ENCODE measurements around the gene ALPI.

Gene ALPI

DNA sequence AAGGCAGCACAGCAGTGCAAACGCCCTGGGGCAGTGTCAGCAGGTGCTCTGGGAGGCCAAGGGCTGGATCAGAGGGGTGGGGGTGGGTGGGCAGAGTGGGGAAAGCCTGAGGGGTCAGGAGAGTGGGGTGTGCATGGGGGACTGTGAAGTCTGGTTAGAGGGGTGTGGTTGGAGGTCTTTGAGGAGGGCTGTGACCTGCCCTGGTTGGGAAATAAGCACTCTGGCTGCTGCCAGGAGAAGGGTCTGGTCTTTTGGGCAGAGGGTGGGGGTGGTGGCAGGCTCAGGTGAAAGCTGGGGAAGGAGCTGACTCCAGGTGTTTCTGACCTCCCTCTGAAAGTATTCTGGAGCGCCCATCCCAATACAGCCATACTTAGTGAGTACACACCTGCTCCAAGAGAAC, 4.2 kb downstream of the ALPI start:
- no peak for DNase-seq (ENCODE audit: low read depth, low spot score)

DNA sequence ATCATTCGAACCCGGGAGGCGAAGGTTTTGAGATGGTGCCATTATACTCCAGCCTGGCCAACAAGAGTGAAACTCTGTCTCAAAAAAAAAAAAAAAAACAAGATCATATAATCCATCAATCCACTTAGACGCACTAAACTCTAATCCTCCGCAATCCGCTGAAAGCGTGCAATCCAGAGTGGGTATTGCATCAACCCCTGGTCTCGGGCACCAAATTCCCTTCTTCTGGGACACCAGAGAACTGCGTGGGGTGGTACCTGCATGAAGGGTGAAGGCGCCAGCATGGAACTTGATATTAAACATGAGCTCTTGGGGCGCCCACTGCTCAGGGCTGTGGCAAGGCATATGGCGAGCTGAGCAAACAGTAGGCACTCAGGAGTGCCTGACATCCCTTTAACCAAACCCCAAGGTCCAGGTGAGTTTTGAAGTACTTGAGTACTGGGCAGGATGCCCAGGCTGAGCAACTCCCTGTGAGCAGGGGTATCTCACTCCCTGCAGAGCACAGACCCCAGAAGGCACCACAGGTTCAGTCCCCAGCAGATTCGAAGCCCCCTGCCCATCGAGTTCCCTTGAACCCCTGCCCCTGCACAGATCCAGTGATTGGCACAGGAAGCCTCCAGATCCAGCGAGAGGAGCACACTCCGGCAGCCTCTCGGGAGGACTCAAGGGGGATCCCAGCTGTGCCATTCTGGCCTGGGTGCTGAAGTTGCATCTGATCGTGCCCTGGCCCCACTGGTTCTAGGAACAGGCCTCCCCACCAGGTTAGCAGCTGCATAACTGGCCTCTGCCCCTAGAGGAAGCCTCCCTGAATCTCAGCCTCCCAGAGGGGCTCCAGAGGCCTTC, 8.0 kb downstream of the ALPI start:
- no peak for DNase-seq (ENCODE audit: low read depth, low spot score)

DNA sequence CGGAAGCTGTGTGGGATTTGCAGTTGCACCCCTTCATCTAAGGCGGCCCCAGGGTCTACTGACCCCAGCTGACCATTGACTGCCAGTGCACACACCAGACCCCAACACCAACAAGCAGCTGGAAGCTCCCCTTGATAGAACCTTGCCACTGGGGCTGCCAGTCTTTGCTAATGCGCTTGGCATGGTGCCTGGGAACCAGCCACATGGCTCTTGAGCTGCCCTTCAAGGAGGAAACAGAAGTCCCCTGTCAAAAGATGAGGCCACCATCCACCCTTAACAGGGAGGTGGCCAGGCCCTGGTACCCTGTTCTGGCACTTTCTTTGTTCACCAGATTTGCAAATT, 8.6 kb downstream of the ALPI start:
- DNase-seq (ENCODE audit: low read depth, low spot score), result no peak

DNA sequence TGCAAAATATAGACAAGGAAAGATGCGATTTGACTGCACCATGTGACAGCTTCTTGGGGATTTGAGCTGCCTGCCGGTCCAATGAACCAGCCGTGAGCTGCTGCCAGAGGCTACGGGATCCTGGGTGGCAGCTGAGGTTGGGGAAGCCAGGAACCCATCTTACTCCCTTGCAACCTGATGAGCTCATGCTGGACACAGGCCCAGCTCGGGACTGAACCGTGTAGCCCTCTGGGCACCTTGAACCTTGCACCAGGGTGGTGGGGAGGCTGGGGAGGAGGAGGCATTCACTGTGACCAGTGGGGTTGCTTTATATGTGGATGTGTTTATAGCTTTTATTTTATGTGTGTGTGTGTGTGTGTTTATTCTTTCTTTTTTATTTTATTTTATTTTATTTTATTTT, 9.1 kb downstream of the ALPI start:
- DNase-seq (ENCODE audit: low read depth, low spot score), result no peak

DNA sequence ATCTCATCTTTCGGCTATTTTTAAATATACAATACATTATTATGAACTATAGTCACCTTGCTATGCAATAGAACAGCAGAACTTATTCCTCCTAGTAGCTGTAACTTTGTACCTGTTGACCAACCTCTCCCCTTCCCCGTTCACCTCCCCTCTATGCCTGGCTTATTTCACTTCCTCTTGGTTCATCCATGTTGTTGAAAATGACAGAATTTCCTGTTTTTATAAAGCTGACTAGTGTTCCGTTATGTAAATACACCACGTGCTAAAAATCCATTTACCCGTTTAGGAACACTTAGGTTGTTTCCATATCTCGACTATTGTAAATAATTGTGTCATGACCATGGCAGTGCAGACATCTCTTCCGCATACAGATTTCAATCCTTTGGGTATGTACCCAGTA, 10.3 kb downstream of the ALPI start:
- no peak for DNase-seq (ENCODE audit: low read depth, low spot score)

DNA sequence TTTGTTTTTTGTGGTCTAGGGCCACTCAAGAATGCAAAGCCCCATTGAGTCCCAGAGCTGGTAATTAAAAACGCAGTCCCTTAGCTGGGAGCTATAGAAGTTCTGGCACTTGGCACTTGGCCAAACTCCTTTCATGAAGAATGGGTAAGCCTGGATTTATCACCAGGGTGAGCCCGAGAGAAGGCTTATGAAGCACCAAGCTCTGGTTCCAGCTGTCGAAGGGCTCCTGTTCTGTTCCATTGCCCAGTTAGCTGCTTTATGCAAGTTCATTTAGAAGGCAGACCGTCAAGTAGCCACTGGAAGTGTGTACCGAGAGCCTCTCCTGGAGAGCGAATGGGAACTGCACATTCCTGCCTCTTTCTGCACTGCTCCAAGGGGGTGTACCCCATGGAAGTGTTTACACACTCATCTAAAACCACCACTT, 17.5 kb downstream of the ALPI start:
- no peak for DNase-seq (ENCODE audit: low read depth, low spot score)

DNA sequence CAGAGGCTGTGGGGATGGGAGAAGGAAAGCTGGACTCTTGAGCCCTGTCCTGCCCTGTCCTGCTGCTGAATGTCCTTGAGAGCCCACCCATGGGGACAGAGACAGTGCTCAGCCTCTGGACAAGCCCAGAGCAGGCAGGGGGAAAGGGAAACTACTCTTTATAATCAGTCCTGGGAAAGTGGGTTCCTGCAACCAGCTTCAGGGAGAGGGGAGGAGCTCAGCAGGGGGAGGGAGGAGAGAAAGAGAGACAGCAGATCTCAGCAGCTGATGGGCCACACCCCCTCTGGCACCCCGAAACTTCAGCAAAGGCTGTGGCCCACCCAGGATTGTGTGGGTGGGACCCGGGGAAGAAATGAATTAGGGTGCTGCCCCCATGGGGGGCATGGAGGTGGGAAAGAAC, 20.1 kb downstream of the ALPI start:
- DNase-seq (ENCODE audit: low read depth, low spot score), result no peak

DNA sequence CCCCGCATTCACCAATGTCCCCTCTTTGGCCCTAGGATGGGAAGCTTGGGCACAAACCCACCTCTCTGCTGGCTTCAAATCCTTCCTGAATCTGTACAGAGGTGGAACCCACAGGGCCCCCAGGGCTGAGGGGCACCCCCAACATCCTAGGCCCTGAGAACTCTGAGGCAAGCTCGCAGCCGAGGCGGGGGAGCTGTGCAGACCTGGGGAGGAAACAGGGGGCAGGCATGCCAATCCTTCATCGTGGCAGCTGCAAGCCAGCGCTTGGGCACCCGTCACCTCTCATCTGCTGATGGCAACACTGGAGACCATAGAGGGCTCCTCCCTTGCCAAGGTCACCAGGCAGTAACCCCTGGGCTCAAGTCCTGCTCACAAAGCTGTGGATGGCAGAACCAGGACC, 20.8 kb downstream of the ALPI start:
- DNase-seq (ENCODE audit: low read depth, low spot score), result no peak

DNA sequence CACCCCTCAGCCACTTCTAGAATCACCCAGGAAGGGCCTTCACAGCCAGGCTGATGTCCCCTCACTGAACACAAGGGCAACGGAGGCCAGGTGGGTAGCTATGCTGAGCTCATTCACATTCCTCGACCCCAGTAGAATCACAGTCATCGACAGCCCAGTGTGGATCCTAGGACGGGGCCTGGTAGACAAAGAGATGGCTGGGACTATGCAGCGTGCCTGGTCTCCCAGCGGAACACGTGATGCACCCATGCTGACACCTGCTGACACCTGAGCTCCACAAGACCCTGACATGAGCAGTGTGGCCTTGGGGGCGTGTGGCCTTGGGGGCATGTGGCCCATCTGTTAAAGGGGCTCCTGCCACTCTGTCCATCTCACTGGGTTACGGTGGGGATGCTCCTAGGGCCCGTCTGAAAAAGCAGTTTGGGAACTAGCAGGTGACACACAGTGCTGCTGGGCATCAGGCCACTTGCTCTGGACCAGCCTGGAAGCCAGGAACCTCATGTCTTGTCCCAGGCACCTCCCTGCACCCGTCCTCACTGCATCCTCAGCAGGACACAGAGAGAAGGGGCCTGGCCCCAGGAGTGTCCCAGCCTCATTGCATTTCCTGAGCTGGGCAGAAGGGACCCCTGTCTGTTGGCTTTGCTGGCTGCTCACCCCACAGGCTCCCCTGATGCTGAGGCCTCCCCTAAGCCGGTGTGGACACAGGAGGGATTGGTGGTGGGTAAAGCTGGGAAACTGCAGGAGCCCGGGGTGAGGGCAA, 22.0 kb downstream of the ALPI start:
- DNase-seq (ENCODE audit: low read depth, low spot score), result no peak

DNA sequence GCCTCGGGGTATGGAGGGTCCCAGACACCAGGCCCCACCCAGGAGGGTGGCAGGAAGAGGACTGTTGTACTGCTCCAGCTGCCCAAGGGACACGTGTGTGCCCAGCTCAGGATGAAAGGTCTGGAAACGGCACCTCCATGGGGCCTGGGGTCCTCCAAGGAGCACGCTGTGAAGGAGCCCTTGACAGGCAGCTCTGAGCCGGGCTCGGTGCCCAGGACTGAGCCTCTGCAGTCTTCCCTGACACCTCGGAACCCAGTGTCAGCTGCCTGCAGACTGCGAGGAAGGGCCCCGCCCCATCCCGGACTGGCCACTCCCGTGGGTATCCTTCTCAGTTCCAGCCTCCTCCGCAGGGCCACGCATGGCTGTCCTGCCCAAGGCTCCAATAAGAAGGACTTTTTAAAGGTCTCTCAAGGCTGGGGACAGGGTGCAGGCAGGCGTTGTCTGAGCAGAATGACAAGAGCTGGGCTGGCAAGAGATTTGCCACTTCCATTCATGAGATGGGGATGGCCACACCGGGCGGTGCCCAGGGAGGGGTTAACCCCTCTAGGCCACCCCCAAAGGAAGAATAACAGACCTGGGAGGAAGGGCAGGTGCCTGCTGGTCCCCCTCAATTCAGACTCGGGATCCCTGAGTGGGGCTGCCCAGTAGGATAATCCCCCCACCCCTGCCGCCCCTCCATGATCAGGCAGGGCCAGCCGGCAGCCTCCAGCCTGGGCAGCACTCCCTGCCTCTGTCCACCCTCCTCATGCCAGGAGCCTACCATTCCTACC, 22.8 kb downstream of the ALPI start:
- DNase-seq (ENCODE audit: low read depth, low spot score), result no peak

DNA sequence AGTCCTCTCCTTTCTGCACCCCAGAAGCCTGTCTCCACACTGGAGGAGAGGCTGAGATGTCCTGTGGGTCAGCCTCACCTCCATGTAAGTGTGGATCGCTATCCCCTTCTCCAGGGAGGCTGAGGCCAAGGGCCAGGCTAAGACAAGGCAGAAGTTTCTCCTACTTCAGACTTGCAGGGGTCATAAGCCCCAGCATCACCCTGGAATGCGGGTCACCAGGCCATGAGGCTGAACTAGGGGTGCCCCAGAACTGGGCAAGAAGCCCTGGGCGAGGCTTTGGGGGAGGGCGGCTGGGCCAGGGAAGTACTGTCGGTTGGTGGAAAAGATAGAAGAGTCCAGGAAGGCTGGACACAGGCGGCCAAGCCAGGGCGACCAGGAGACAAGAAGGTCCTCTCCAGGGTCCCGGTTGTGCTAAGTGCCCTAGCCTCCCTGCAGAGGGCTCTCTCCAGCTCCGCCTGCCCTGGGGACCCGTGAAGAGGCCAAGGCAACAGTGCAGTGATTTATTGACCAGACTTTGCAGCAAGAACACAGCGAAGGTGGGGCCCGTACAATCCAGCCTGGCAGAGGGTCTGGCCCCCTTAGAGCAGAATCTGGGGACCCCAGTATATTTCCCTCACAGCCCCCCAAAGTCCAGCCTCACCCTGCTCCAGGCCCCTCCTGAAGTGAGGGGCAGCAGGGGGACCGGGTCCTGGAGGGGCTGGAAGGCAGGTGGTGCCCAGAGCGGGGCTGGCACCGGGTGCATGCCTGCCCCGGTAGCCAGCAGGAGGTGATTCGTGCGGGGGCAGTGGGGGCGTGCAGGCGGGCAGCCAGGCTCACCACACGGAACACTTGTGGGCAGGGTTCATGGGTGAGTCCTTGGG, 23.6 kb downstream of the ALPI start:
- DNase-seq (ENCODE audit: low read depth, low spot score), result no peak

DNA sequence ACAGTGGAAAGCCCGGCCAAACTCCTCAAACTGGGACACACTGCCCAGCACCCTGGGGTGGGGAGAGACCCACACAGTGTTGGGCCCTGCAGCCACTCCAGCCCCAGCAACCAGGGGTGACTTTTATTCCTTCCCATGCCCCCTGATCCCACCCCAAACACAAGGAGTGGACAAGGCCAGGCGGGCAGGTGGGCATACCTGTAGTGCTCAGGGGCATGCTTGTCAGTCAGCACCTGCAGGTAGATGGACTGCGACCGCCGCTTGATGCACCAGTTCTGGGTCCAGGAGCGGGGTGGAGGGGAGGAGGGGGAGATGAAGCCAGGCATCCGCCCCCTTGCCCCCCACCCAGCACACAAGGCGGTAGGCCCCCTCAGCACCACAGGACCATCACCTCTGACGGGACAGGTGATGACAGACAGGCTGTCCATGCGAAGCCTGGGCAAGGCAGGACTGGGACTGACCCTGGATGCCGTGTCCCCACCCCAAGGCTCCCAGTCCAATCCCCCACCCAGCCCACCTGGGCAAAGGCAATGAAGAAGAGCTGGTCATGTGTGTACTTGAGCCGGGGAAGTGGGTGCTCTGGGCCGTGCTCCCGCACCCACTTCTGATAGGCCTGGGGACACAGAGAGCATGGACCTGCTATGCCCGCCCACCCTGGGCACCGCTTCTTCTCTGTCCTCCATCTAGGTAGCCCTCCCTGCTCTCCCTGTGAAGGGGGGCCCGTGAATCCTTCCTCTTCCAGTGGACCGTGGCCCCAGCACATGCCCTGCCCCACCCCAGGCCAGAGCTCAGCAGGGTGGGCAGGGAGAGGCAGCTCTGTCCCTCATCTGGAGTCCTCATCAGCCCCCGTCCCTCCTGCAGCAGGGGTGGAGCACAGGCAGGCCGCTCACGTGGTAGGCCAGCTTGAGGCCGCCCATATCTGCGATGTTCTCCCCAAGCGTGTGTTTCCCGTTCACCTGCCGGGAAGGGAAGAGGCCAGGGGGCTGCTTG, 24.5 kb downstream of the ALPI start:
- no peak for DNase-seq (ENCODE audit: low read depth, low spot score)

DNA sequence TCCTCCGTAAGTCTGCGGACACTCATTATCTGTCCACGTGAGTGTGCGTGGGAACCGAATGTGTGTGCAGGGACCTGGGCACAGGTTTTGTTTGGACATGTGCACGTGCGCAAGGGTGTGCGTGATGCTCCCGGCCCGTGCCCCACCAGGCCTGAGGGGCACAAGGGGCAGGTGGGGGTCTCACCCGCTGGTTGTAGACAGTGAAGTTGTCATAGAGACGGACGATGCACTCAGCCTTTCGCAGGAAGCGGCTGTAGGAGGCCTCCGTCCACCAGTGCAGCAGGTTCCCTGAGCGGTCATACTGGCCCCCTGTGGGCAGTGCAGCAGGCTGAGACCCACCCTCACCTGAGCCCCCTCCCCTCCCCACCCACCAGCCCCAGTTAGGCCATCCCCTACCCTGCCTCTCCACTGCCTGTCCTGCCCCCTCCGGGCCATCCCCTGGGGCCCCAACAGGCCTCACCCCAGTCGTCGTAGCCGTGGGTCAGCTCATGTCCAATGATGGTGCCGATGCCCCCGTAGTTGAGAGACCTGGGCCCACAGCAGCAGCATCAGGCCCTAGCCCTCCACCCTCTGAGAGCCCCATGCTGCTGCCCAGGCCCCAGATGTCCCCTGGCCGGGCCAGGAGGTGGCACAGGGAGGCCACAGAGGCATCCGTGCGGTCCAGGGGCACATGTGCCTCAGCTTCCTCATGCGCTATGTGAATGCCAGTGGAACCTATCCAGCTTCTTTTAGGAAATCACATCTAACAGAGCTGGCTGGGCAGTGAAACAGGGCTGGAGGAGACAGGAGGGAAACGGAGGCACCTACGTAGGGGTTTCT, 25.6 kb downstream of the ALPI start:
- no peak for DNase-seq (ENCODE audit: low read depth, low spot score)

DNA sequence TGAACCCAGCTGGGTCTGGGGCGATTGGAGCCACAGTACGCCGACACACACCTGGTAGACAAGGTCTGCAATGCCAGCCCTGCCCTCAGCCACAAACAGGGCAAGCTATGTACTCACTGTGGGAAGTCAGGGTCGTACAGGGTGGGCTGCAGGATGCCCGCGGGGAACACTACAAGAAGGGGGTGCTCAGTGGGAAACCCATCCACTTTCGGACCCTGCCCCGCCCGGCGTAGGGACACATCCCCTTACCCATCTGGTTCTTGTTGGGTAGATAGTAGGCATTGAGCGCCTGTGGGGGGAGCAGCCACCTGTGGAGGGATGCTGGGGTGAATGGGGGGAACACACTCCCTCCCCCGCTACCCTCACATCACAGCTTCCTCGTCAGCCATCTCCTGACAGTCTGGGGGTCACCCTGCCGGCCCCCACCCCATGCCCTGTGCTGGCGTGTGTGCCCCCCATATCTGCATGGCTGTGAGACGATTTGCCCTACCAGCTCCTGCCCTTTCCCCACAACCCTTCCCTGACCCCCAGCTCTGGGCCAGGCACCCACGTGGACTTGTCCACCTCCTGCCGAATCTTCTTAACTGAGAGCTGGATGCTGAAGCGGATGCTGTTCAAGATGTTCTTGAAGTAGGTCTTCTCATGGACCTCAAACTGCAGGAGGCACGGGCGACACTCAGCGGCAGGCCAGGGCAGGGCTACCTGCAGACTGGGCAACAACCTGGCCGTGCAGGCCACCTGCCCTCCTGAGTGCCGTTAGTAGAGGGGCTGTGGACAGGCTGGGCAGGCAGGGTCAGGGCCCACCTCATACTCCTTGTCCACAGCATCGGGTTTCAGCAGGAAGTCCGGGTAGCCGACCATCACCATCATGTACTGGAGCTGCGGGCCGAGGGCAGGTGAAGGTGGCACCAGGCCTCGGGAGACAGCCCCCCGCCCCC, 26.6 kb downstream of the ALPI start:
- DNase-seq (ENCODE audit: low read depth, low spot score), result no peak

DNA sequence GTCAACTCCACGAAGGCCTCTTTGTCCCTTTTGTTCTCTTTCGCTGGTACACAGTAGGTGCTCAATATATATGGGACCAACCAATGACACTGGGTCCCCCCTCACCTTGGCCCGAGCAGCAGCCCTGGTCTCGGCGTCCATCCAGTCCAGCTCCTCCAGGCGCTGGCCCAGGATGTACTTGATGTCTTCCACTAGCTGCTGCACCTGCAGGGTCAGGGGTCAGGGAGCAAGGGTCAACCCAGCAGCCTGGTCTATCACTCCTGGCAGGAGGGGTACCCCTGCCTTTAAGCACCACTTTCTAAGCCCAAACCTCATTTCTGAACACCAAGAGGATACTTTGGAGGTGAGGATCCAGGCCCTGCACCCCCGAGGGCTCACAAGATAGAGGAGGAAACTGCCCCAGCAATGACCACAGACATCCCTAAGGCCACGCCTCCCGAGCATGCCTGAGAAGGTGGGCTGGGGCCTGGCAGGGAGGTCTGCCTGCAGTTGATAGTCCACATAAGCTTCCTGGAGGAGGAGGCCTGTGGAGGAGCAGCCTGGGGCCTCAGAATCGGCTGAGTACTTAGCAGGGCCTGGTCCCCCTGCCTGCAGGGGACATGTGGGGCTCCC, 27.5 kb downstream of the ALPI start:
- DNase-seq (ENCODE audit: low read depth, low spot score), result no peak

DNA sequence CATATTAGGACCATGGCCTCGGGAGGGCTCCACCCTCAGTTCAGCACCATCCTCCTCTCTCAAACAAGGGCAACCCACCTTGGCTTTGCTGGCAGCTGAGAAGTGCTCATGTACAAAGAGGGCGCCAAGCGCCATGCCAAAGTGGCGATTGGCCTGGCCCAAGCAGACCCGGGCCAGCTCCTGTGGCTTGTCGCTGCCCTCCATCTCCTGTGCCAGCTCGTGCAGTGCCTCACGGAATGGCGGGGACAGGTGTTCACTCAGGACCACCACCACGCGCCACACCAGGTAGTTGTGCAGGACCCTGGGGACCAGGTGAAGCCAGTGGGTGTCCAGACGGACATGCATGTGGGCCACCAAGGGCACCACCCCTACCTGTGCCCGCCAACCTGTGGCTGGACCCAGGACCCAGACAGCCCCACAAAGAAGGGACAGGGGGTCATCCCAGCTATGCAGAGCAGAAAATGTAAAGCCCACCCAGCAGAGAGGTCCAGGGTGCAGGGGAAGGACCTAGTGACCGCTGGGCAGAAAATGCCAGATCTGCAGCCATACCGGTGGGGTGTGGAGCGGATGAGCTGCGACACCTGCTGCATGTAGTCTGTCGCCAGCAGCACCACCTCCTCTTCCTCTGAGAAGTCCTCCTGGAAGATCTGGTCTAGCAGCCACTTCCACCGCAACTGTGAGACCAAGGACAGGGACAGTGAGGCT, 28.1 kb downstream of the ALPI start:
- DNase-seq (ENCODE audit: low read depth, low spot score), result no peak

DNA sequence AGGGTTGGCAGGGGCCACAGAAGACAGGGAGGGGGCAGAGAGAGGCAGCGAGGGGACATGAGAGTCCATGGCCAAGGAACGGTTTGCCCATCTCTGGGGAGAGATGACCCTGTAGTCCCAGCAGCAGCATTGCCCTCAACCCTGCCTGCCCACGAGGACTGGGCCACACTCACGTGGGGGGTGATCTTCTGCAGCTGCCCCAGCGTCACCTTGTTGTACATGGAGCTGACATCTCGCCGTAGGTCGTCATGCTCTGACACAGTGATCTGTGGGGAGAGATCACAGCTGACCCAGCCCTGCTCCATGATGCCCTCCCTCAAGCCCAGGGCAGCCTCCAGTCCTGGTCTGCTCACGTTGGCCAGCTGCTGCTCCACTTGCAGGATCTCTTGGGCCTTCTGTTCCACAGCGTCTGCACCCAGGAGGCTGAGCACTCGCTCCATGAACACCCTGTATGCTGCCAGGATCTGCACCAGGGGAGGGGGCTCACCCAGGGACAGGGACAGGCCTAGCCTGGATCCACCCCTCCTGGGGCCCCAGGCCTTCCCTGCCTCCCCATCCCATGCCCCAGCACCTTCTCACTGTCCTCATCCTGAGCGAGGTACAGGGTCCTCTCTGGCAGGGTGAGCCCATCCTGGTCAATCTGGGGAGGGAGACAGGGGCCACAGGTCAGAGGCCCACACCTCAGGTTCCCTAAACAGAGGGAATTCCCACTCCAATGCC, 28.8 kb downstream of the ALPI start:
- DNase-seq (ENCODE audit: low read depth, low spot score), result no peak

Measured in ELF-1 (cell line).